Measurements from ENCODE around the gene ELF4.

GRCh38 chrX:130020661-130021324, 89.5 kb downstream of the ELF4 start:
- TF ChIP-seq CTCF (IDR thresholded peaks at IDR 0.05) (no peak), POLR2A (IDR thresholded peaks at IDR 0.05) (no peak)

Measured in prostate gland (tissue), 2 donors.